ENCODE measurements around the gene MAP2K5.

The MAP2K5 gene

DNA sequence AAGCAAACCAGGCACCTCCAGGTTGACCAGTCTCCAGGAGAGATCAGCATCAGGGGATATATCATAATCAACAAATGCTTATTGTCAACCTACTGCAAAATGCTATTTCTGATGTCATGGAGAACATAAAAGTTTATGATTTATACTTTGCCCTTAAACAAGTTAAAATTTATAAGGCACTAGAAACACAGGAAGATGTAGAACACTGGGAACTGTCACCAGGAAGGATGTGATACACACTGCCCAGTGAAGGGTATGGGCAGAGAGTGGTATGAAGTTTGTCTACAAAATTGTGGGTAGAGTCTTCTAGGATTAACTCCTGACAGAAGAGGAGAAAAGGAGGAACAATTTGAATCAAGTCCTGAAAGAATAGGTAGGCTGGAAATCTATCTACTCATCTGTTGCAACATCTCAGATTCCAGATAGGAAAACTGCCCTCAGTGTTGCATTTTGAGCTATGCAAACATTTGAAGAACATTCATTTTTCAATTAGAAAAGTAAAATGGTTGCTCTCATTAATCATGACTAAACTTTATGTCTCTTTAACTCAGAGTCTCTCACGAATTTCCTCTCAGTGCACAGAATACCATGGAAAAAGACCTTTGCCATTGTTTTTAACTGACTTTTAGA, 176.9 kb downstream of the MAP2K5 start:
- no peak overlapping the region for H3K4me3 ChIP-seq (ENCODE audit: low read depth, low read length)

DNA sequence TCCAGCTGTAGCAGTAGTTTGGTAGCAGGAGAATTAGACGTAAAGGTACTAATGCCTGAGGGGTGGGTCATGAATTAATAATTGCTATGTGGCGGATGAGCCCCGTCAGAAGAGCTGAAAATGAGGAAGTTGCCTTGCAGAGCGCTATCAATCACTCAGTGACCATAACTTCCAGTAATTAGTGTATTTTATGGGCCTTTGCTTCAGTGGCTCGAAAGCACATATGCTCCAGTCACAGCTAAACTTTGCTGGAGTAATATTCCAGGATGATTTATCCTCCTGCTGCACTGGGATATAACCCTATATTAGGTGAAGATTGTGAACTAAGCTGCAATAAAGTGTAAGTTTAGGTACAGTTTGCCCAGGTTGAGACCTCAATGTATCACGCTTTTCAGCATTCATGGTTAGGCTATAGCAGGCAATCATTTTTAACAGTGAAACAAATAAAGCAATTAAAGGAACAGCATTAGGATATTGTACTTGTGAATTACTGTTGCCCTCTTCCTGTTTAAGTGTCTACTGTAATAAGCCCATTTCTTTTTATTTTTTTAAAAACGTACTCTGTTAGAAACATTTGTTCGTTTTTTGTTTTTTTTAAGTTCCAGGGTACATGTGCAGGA, 178.2 kb downstream of the MAP2K5 start:
- no peak overlapping the region for H3K4me3 ChIP-seq (ENCODE audit: low read depth, low read length)

DNA sequence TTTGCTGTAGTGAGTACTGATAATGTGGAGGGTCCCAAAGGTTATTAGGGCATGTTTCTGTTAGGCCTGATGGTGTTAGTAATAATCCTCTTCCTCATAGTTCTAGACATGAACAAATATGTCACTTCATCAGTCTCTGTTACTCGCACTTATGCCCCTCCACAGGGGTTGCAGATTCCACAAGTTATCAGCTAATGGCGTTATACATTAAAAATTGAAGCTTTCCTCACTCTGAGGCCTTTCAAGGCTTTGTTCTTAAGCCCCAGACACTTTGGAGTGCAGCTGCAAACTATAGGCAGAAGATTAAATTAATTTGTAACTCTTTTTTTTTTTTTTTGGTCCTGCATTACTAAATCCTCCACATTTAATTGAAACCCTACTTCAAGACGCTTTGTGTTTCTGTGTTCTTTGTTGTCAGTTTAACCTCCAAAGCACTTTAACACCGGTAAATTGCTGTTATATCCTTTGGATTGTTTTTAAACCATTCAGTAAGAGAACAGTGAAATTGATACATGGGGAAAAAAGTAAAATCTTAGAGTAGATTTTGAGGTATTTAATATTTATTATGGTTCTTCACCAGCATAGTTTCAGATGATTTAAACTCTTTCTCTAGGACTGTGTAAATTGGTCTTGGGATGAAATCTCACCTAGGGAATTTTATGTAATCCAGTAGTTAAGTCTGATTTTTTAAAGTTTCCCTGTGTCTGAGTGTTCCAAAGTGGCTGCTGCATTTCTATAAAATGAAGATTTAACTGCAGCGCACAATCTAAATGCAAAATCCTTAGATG, 179.7 kb downstream of the MAP2K5 start:
- no peak overlapping the region for H3K4me3 ChIP-seq (ENCODE audit: low read depth, low read length)

DNA sequence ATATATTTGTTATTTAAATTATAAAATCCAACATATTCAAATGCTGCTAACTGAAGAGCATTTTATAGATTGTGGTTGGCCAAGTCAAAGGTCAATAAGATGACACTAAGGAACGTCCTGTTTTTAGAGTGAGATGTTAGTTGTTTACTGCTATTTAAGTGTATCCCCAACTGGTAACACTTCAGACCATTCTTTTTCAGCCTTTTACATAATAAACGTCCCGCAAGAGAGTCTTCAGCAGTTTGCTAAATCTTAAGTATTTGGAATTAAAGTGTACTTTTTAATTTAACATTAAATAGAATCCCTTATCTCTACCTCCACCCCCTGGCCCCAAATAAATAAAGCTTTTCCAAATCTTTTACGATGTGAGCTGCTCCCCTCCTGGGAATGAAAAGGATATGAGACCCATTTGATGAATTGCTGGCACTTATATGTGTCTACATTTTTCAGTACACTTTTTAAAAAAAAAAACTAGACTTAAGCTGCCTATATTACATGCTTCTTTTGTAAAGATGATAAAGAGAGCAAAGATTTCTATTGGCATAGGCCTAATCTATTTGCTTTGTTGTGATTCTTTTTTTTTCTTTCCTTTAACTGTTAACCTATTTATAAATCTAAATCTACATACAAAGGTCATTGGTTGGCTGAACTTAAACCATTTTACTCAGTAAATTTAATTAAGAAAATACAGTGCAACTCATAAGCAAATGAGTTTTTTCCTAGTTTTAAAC, 181.0 kb downstream of the MAP2K5 start:
- no peak overlapping the region for H3K4me3 ChIP-seq (ENCODE audit: low read depth, low read length)

DNA sequence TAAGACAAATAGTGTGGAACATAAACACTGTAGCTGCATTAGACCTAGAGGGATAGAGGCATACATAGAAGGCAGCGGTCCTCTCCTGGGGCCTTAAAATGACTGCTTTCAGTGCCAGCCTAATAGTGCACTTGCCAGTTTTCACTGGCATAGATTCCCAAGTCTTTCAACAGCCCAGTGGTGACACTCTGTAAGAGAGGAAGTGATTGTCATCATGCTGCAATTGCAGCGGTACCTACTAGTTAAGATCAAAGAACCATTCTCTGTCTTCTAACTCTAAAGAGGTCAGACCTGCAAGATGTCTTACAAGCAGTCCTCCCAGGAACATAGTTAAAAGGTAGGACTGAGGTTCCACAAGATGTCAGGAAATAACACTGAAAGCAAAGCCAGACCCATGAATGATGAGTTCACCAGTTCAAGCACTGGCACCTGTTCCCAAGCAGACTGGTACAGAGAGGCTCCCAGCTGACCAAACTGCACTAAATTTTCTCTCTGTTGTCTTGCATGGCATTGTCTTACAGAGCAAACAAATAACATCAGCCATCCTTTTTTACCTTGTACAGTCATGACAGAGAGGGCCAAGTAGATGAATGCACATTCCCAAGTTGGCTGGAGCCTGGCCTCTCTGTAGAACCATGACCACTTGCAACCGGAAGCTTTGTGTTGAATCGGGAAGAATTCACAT, 182.3 kb downstream of the MAP2K5 start:
- no peak overlapping the region for H3K4me3 ChIP-seq (ENCODE audit: low read depth, low read length)

DNA sequence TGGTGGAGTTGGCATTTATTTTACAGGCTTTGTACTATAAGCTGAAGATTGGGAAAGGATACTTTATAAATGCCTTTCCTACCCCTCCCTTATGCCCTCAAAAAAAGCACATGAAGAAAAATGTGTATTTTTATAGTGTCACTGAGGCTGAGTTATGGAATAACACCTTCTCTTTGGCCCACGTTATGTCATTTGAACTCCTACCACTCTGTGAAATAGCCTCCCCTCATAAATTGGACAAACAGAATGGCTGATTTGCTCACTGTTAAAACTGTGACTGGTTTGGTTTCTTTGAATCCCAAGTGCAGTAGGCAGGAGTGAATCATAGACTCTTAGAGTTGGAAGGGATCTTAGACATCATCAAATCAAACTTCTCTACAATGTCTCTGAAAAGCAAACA, 187.6 kb downstream of the MAP2K5 start:
- H3K4me3 ChIP-seq (ENCODE audit: low read depth, low read length): no peak overlapping the region

DNA sequence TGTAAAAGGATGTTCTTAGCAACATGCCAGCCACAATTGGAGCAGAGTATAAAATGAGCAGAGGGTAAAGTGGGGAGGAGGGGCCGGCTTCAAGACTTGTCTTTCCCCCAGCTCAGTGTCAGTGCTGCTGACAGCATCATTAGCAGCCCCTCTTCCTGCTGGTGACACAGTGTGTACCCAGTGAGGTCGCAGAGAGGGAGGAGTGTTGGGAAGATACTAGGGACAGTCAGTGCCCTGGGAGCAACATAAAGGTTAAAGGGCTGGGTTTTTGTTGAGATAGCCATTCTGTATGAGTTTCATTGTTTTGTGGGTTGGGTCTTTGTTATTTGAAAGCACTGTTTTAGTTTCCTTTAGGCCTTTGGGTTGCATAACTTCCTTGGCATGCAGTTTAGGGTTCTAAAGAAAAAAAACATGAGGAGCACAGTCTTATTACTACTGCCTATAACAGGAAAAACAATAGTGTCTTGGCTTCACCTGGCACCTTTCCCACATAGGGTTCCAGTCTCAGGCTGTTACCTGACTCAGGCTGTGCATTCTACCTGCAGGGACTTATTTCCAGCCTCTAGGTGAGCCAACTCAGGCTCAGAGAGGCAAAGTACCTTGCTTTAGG, 188.7 kb downstream of the MAP2K5 start:
- no peak overlapping the region for H3K4me3 ChIP-seq (ENCODE audit: low read depth, low read length)

DNA sequence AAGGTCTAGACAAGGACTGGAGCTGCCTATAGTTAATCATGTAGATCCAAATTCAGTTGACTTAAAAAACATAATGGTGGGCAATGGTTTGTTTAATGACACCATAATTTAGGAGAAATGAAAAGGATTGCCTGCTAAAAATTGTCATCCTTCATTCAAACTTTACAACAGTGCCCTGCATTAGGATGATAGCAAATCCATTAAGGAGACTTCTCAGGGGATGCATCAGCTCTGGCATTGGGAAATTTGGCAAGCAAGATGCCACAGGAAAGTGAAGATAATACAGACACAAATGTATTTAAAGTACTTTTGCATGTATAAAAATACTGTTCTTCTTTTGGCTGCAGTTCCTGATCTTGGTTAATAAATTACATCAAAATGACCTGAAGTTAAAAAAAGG, 189.7 kb downstream of the MAP2K5 start:
- H3K4me3 ChIP-seq (ENCODE audit: low read depth, low read length): no peak overlapping the region

DNA sequence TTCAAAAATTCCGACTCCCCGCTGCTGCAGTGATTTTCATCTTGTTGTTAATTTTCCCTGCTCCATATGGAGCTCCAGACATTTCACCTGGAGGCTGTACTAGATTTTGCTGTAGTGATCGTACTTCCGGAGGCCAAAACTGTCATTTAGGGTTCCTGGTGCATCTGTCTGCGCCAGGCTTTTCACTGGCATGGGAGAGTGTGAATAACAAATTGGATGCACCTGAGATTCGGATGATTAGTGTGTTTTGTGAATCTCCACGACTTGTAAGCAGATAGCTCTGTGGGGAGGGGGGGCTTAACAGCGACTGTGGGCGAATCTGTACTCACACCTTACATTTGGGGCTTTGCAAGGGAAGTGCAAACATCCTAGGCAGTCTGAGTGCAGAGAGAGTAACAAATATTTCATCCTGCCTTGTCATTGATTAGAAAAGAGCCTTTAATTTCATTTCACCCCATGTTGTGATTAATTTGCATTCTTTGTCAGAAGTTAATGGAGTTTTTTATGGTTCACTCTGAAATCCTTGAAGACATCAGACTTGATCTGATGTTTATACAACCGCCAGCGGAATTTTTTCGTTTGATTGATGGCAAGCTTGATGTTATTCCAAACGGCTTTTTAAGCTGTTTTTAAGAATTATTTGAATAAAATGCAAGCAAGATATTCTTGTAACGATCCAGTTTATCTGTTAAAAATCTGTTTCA, 190.3 kb downstream of the MAP2K5 start:
- H3K4me3 ChIP-seq (ENCODE audit: low read depth, low read length): no peak overlapping the region

DNA sequence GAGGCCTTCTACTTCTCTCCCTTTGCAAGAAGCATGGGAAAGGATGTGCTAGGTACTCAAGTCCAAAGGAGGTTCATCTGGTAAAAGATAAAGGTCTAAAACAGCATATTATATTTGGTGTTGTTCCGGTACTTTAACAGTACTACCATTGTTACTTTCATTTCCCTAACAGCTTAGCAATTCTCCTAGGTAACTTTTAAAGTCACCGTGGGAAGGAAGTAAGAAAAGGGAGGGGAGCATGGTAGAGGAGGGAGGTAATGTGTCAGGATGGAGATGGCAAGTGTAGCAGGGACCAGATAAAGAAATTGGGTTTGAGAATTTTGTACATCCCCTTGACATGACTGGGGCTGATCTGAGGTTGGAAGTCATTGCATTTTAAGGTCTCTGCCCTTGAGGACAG, 193.4 kb downstream of the MAP2K5 start:
- no peak overlapping the region for H3K4me3 ChIP-seq (ENCODE audit: low read depth, low read length)

DNA sequence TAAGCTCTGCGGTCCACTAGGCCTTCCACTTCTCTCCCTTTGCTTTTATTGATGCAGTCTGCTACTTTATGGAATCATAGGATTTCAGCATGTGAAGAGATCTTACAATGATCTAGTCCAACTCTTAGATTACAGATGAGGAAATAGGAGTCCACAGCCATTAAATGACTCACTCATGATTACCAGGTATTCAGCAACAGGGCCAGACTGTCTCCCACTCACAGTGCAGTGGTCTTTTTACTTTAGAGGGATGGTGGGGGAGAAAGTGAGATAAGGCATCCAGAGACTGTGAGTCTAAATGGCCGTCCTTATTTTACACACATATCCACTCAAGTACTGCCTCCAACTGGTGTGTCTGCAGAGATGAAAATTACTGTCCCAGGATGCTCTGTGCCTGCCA, 194.3 kb downstream of the MAP2K5 start:
- no peak overlapping the region for H3K4me3 ChIP-seq (ENCODE audit: low read depth, low read length)

DNA sequence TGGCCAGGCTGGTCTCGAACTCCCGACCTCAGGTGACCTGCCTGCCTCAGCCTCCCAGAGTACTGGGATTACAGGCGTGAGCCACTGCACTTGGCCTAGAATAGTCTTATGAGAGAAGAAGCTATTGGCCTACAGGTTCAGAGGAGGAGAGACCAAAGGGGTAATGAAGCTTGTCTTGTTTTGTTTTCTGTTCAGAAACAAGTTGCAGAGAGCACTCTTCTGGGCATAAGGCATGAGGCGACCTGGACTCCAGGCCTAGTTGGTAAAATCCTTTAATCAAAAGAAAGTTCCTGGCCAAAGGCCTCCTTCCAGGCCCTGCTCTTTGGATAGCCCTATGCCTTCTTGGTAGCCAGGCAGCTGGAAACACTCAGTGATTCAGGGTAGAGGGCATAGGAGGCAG, 195.6 kb downstream of the MAP2K5 start:
- H3K4me3 ChIP-seq (ENCODE audit: low read depth, low read length): no peak overlapping the region

DNA sequence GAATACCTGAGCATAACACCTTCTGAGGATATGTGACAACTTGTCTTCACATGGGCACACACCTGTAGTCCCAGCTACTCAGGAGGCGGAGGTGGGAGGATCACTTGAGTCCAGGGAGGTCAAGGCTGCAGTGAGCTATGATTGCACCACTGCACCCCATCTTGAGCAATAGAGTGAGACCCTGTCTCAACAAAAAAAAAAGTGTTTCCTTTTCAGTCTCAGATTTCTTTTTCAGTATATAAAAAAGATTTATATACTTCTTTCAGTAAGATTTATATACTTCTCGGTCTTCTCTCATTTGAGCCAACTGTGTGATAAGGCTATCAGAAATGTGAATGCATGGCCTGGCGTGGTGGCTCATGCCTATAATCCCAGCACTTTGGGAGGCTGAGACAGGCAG, 197.9 kb downstream of the MAP2K5 start:
- no peak overlapping the region for H3K4me3 ChIP-seq (ENCODE audit: low read depth, low read length)

DNA sequence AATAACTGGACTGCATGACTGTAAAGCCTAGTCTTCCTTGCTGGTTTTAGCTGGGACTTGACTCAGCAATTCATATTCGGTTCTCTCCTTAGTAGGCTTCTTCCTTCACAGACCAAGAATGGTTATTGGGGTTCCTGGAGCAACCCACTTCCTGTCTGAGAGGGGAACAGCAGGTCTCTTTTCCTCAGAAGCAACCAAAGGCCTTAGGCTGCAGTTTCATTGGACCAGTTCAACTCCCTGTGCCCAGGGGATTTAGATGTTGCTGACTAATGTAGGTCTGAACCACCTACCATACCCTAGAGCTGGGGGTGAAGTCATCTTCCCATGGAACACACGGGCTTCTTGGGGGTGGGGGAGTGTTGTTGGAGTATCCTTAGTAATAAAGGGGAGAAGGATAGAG, 198.8 kb downstream of the MAP2K5 start:
- no peak overlapping the region for H3K4me3 ChIP-seq (ENCODE audit: low read depth, low read length)

DNA sequence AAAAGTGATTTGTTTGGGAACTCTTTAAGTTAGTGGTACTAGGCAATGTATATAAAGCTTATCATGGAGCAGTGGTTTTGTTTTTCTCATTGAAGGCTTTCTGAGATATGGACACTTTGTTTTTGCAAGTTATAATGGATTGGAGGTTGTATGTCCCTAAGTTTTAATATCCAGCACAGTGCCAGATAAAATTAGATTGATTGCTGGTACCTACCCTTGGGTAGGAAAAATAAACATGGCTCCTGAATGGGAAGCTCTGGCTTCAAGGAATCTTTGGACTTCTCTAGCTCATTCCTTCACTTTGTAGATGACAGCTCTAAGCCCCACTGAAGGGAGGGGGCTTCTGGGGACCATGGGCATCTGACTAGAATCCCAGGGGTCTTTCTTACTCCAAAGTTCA, 201.1 kb downstream of the MAP2K5 start:
- H3K4me3 ChIP-seq (ENCODE audit: low read depth, low read length): no peak overlapping the region

DNA sequence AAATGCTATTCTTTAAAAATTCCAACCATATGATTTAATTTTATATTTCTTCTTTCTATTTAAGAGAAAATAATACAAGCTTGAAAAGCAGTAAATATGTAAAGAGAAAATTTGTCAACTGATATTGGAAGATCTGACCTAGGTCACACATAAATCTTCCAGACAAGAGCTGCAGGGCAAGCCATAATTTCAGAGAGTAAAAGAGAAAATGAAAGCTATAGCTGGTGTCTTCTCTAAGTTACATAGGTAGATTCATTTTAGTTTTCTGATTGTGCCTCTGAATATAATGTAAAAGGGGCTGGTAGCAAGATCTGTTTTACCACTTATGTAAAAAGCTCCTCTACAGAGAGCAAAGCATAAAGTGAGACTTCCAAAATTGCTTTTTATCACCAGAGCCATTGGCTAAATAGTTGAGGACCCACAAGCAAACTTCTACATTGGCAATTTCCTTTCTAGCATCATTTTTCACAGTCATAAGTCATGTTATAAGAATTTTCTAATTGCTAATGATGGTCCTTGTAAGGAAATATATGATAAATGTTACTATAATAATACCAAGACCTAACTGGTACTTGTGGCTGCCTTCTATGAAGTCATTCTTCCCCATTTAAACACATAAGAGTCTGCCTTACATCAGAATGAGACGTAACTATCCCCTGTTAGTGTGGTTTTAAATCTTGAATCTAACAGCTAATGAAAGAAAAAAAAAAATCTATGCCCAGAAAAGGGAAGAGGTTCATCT, 202.0 kb downstream of the MAP2K5 start:
- H3K4me3 ChIP-seq (ENCODE audit: low read depth, low read length): no peak overlapping the region

DNA sequence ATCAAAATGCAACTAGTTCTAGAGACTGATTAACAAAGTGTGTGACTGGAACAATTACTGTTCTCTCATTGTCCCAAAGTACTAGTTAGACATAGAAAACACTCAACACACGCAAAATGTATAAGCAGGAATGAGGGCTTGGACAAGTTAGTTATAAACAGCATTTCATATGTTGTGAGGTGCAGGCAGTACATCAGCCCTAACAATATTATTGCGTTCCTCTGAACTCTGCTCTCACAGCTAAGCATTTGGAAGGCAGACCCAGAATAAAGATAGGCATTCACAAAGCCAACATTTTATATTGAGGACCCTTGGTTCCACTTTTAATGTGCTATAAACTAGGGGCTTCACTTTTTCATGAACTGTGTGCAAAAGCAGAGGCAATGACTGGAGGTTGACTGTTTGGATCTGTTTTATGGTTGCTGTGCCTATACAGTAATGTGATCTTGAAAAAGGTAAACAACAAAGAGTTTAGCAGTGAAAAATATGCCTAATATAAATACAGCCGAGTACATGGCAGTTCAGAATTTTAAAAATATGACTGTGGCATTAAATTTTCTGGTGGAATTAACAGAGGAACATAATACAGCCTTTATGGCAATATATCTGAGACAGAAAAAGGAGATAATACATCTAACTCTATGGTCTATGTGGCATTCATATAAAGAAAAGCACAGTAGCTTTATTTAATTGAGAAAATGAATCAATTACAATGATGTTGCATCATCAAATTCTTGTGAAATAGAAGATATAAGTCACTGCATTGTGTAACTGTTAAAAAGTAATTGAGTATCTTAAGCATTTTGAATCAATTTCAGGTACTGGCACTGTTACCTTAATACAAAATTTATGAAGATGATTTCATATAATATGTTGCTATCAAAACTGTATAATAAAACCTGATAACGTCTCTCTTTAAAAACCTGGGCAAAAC, 202.8 kb downstream of the MAP2K5 start:
- no peak overlapping the region for H3K4me3 ChIP-seq (ENCODE audit: low read depth, low read length)

DNA sequence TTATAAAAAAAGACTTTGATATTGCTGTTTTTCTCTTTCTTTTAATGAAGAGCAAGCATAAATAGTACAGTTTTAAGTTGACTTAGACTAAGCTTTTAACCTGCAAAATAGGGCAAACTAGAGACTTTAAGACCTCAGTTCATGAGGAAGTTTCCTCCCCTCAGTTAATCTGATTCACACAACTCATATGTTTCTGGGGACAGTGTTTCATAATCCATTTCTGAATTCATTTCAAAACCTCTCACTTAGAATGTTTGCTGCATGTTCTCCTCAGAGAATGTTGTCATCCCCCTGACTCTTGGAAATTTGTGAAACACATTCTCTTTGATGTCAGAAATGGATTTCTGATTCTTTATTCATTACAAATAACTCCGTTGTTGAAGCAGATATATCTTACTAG, 203.5 kb downstream of the MAP2K5 start:
- no peak overlapping the region for H3K4me3 ChIP-seq (ENCODE audit: low read depth, low read length)

Measured in iPS-11a (cell line).